ENCODE results near the gene ABCB11. TPM values are rescaled to one million over a fixed set of nuclear protein-coding genes. Genes with fewer than 3 reads are reported as not detected.

The ABCB11 gene
- total RNA-seq, 1 experiment from 2014 or later, result 0.12 TPM

- TF ChIP-seq CTCF (IDR thresholded peaks at IDR 0.05 in 2 of 3, conservative IDR thresholded peaks at IDR 0.05 in 1 of 3; ENCODE audit: borderline replicate concordance in 1 of 3, insufficient read depth in 1 of 3, low read depth in 2 of 3, low read length in 2 of 3) (no peak), EGR1 (IDR thresholded peaks at IDR 0.05; ENCODE audit: low read depth) (no peak), EZH2phosphoT487 (IDR thresholded peaks at IDR 0.05; ENCODE audit: borderline replicate concordance) (no peak), ELF1 (IDR thresholded peaks at IDR 0.05; ENCODE audit: borderline replicate concordance, low read depth) (no peak), CBX3 (IDR thresholded peaks at IDR 0.05; ENCODE audit: low read depth) (no peak), EZH2 (IDR thresholded peaks at IDR 0.05) (no peak), YY1 (IDR thresholded peaks at IDR 0.05; ENCODE audit: extremely low read depth, insufficient replicate concordance, low read depth, low read length) (no peak), POLR2AphosphoS5 (IDR thresholded peaks at IDR 0.05; ENCODE audit: low read depth, low read length) (no peak), RAD21 (IDR thresholded peaks at IDR 0.05; ENCODE audit: low read depth) (no peak)
These were observed 62.8 kb downstream of the ABCB11 start (continued) for GRCh38 chr2:168968342-168968741.

- H3K9ac ChIP-seq (ENCODE audit: low read length), result no peak overlapping the region
- POLR2A ChIA-PET, result no interaction called here
- DNase-seq (ENCODE audit: low read depth, low spot score) (no peak), ATAC-seq (no peak)
- no TSS peak for BruUV-seq (replicated peaks)
- H2AFZ ChIP-seq (ENCODE audit: low read depth, low read length, poor library complexity, severe bottlenecking), result no peak overlapping the region
- no peak overlapping the region for H3K4me3 ChIP-seq (replicated peaks in 1 of 2; ENCODE audit: low read depth in 1 of 2, low read length in 2 of 2)
- no peaks in the 10 kb centered on the region for H4K20me1 ChIP-seq (ENCODE audit: insufficient read depth)
- no peaks in the 10 kb centered on the region for H3K9me3 ChIP-seq (ENCODE audit: control insufficient read depth in 1 of 2, insufficient read depth in 1 of 2, low read depth in 1 of 2, low read length in 2 of 2)
- no peaks in the 10 kb centered on the region for H3K27me3 ChIP-seq (ENCODE audit: insufficient read depth, low read length)
- no peak overlapping the region for H3K4me2 ChIP-seq (ENCODE audit: low read length)
- H3K4me1 ChIP-seq (ENCODE audit: control insufficient read depth in 1 of 2, insufficient read depth in 2 of 2, low read length in 2 of 2), result 0 out of 4 replicates have a peak, but pooled peaks cover 0 to 2% of the 10 kb centered on the region in 2 experiments
- H3K79me2 ChIP-seq (ENCODE audit: insufficient read depth, low read length), result no peaks in the 10 kb centered on the region
- RAD21 ChIA-PET (ENCODE audit: low non-redundant PET in 1 of 2, low total read pairs in 2 of 2, uncharacterized antibody in 2 of 2, unreplicated experiment in 2 of 2), result no interaction called here
- no peaks in the 10 kb centered on the region for H3K9me2 ChIP-seq (ENCODE audit: insufficient read depth)
- H3K27ac ChIP-seq (ENCODE audit: low read depth, low read length), result no peak overlapping the region
- intact Hi-C loops (cut with micrococcal nuclease), result loop anchor here (5.0 kb wide), 2 partner anchors 258 to 433 kb away; no protein-coding TSS in a partner anchor
- CTCF ChIA-PET, result interaction anchor here (1.0 to 1.9 kb wide), 3 partner anchors 10 to 257 kb away, joined by 3 to 5 read pairs (median 4); no protein-coding TSS in a partner anchor
- no peaks in the 10 kb centered on the region for H3K36me3 ChIP-seq (ENCODE audit: control insufficient read depth in 1 of 2, insufficient read depth in 2 of 2, low read length in 2 of 2)
- TF ChIP-seq CBX3 (IDR thresholded peaks at IDR 0.05; ENCODE audit: low read depth) (no peak), REST (IDR thresholded peaks at IDR 0.05; ENCODE audit: low read depth) (no peak), EGR1 (IDR thresholded peaks at IDR 0.05; ENCODE audit: low read depth) (no peak), ZBTB33 (IDR thresholded peaks at IDR 0.05; ENCODE audit: extremely low read depth, insufficient replicate concordance, low read length) (no peak), SP1 (IDR thresholded peaks at IDR 0.05; ENCODE audit: low read depth) (no peak), JUND (IDR thresholded peaks at IDR 0.05) (no peak), POLR2A (IDR thresholded peaks at IDR 0.05; ENCODE audit: borderline replicate concordance, extremely low read depth, insufficient read depth, insufficient read length) (no peak), ZNF274 (IDR thresholded peaks at IDR 0.05; ENCODE audit: low read depth, low read length) (no peak), ATF3 (IDR thresholded peaks at IDR 0.05) (no peak), EZH2phosphoT487 (IDR thresholded peaks at IDR 0.05; ENCODE audit: borderline replicate concordance) (no peak), YY1 (IDR thresholded peaks at IDR 0.05; ENCODE audit: extremely low read depth, insufficient replicate concordance, low read depth, low read length) (no peak), SIN3A (IDR thresholded peaks at IDR 0.05; ENCODE audit: low read depth) (no peak)
These were observed 66.8 kb downstream of the ABCB11 start for GRCh38 chr2:168964251-168964807.

Data from HCT116 (cell line).